Chondrocyte (in vitro differentiated cells): Measurements from ENCODE around the gene PIGP. TPM values are rescaled to one million over a fixed set of nuclear protein-coding genes. Genes with fewer than 3 reads are reported as not detected.

Source experiments
- DNase-seq: peaks from one replicate; pipeline ENCODE4 v3.0.0; 2021; ENCODE audit warnings: mixed read lengths, low spot score
- H3K27ac Mint-ChIP-seq: one replicate; pipeline ENCODE4 v1.8.0; 2021; ENCODE audit warnings: mild to moderate bottlenecking, moderate library complexity, mixed read lengths; ENCODE audit not compliant: unreplicated experiment
- H3K27me3 Mint-ChIP-seq: 2 replicates; pipeline ENCODE4 v1.8.0; 2021; ENCODE audit warnings: low read depth, mixed read lengths
- H3K36me3 Mint-ChIP-seq: 2 replicates; pipeline ENCODE4 v1.8.0; 2021; ENCODE audit warnings: low read depth, mixed read lengths
- H3K4me1 Mint-ChIP-seq: 2 replicates; pipeline ENCODE4 v1.8.0; 2021; ENCODE audit warnings: low read depth, mild to moderate bottlenecking, mixed read lengths
- H3K4me3 Mint-ChIP-seq: one replicate; pipeline ENCODE4 v1.8.0; 2021; ENCODE audit warnings: mild to moderate bottlenecking, moderate library complexity, mixed read lengths; ENCODE audit not compliant: unreplicated experiment
- H3K9me3 Mint-ChIP-seq: 2 replicates; pipeline ENCODE4 v1.8.0; 2021; ENCODE audit warnings: low read depth, mixed read lengths
- CTCF ChIP-seq: fragments of 200-600 bp; sonication (generic); IDR thresholded peaks from 2 replicates; pipeline ENCODE4 v1.5.0; 2021; ENCODE audit warnings: antibody characterized with exemption, mild to moderate bottlenecking, moderate library complexity
- total RNA-seq: library from RNA; stranded (reverse); gene quantifications from 3 replicates; pipeline ENCODE4 v1.2.1, GENCODE V29; 2021

PIGP gene
- total RNA-seq, 1 donor from 2014 or later, result 15.0 TPM

- Mint-ChIP-seq H3K27ac (no peak overlapping the region), H3K36me3 (no peaks in the 10 kb centered on the region), H3K4me1 (peaks cover 5% of the 10 kb centered on the region), H3K9me3 (peaks cover 3% of the 10 kb centered on the region), H3K4me3 (no peak overlapping the region), H3K27me3 (no peaks in the 10 kb centered on the region)
- DNase-seq, result no peak
- TF ChIP-seq CTCF, result no peak
Observed at GRCh38 chr21:37032877-37033471, 39.9 kb downstream of the PIGP start.

- Mint-ChIP-seq H3K36me3 (no peaks in the 10 kb centered on the region), H3K4me3 (no peak overlapping the region), H3K4me1 (peaks cover 5% of the 10 kb centered on the region), H3K9me3 (peaks cover 3% of the 10 kb centered on the region), H3K27ac (no peak overlapping the region), H3K27me3 (no peaks in the 10 kb centered on the region)
- no peak for TF ChIP-seq CTCF
- no peak for DNase-seq
Observed at GRCh38 chr21:37032293-37032692, 40.6 kb downstream of the PIGP start.

GRCh38 chr21:37030864-37031263, 42.0 kb downstream of the PIGP start:
- no peak overlapping the region for H3K4me3 Mint-ChIP-seq
- H3K27me3 Mint-ChIP-seq, result peaks cover 3% of the 10 kb centered on the region
- no peaks in the 10 kb centered on the region for H3K9me3 Mint-ChIP-seq
- peaks cover 5% of the 10 kb centered on the region for H3K4me1 Mint-ChIP-seq
- TF ChIP-seq CTCF, result no peak
- H3K27ac Mint-ChIP-seq, result no peak overlapping the region
- no peaks in the 10 kb centered on the region for H3K36me3 Mint-ChIP-seq
- DNase-seq, result no peak

- Mint-ChIP-seq H3K27ac (no peak overlapping the region), H3K4me1 (peaks cover 5% of the 10 kb centered on the region), H3K4me3 (no peak overlapping the region), H3K36me3 (no peaks in the 10 kb centered on the region), H3K27me3 (peaks cover 3% of the 10 kb centered on the region), H3K9me3 (no peaks in the 10 kb centered on the region)
- TF ChIP-seq CTCF, result peak; percentile 62
- DNase-seq, result no peak
Observed at GRCh38 chr21:37028570-37028969, 44.3 kb downstream of the PIGP start.

GRCh38 chr21:37026499-37026898, 46.4 kb downstream of the PIGP start:
- no peak for TF ChIP-seq CTCF
- Mint-ChIP-seq H3K4me3 (no peak overlapping the region), H3K9me3 (no peaks in the 10 kb centered on the region), H3K4me1 (no peaks in the 10 kb centered on the region), H3K27ac (no peak overlapping the region), H3K36me3 (no peaks in the 10 kb centered on the region), H3K27me3 (peaks cover 3% of the 10 kb centered on the region)
- DNase-seq, result no peak
